AG04449 (cell line): ENCODE measurements around the gene MICAL3.

Source experiments
- CTCF ChIA-PET: fragments of 350-600 bp; formaldehyde crosslinking; extraction: SDS; loops from one replicate; lab custom pipeline; 2021; ENCODE audit warnings: antibody characterized with exemption; lab: Yijun Ruan, JAX
- POLR2A ChIA-PET: fragments of 400-600, 350-600 bp; formaldehyde crosslinking; extraction: SDS; loops from one replicate; lab custom pipeline; 2020; ENCODE audit warnings: antibody characterized with exemption, inconsistent platforms; lab: Yijun Ruan, JAX
- DNase-seq: peaks from one replicate; pipeline ENCODE4 v3.0.0-alpha.2; 2010; ENCODE audit warnings: low read depth, low spot score
- H3K4me3 ChIP-seq: 2 replicates; pipeline ENCODE4 v1.5.1; 2011; ENCODE audit warnings: low read depth, mild to moderate bottlenecking, control low read depth, low read length
- CTCF ChIP-seq: IDR thresholded peaks from one replicate; pipeline ENCODE4 v1.5.1; 2011; ENCODE audit warnings: mild to moderate bottlenecking, moderate library complexity, low read length, control low read depth, inconsistent platforms; ENCODE audit not compliant: insufficient read depth; ENCODE audit errors: missing control alignments

Gene MICAL3

DNA sequence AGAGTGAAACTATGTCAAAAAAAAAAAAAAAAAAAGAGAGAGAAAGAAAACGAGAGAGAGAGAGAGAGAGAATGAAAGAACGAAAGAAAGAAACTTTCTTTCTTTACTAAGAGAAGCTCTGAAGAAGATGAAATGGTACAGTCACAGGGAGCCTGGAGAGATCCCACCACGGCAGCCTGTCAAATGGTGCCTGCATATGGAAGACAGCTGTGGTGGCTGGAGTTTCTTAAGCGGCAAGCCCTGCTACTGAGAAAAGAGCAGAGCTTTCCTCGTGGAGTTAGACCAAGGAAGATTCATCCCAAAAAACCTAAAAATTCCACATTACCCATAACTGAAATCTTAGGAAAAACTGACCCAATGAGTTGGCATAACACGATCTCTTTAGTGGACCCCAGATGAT lies 66.7 kb downstream of the MICAL3 start:
- H3K4me3 ChIP-seq = no peak overlapping the region
- no peak for TF ChIP-seq CTCF
- CTCF ChIA-PET = interaction anchor here (0.9 to 1.8 kb wide), 5 partner anchors 9 to 119 kb away, joined by 3 to 7 read pairs (median 4); no protein-coding TSS in a partner anchor
- POLR2A ChIA-PET = interaction anchor here (0.6 to 0.7 kb wide), 2 partner anchors 11 to 15 kb away, joined by 3 read pairs; no protein-coding TSS in a partner anchor
- no peak for DNase-seq

DNA sequence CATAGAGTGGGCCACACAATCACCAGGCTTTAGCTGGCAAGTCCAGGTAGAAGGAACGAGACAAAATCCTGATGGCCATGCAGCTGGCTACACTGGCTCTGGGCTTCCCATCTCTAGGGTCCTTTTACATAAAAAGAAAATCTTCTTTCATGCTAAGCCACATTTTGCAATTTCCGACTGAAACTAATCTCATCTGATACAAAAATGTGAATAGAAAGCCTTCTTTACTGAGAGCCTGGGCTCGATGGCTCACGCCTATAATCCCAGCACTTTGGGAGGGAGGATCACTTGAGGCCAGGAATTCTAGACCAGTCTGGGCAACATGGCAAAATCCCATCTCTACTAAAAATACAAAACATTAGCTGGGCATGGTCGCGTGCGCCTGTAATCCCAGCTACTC lies 67.2 kb downstream of the MICAL3 start:
- TF ChIP-seq CTCF = no peak
- POLR2A ChIA-PET = interaction anchor here (0.6 kb wide), 1 partner anchor 12 kb away, joined by 3 read pairs; no protein-coding TSS in a partner anchor
- CTCF ChIA-PET = interaction anchor here (0.9 to 1.8 kb wide), 3 partner anchors 14 to 119 kb away, joined by 3 to 7 read pairs (median 4); no protein-coding TSS in a partner anchor
- H3K4me3 ChIP-seq = no peak overlapping the region
- DNase-seq = no peak

DNA sequence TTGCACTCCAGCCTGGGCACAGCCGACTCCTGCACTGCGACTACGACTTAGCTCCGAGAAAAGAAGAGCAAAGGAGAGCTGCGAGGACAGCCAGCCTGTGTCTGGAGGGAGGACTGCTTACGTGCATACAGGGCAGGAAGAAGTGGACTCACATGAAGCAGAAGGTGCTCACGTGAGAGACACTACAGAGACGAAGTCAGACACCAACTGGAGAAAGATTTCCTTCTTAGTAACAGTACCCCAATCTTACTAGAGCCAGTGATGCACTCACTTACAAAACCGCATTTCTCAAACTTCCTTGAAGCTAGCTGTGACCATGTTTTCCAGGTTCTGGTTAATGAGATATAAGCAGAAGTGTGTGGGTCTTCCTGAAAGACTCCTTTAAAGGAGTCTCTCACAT lies 67.7 kb downstream of the MICAL3 start:
- DNase-seq = no peak
- CTCF ChIA-PET = interaction anchor here (0.9 to 1.8 kb wide), 2 partner anchors 13 to 44 kb away, joined by 3 to 7 read pairs; no protein-coding TSS in a partner anchor
- no peak overlapping the region for H3K4me3 ChIP-seq
- POLR2A ChIA-PET = no interaction called here
- no peak for TF ChIP-seq CTCF

GRCh38 chr22:17955590-17956379 lies 68.6 kb downstream of the MICAL3 start:
- POLR2A ChIA-PET = no interaction called here
- no peak overlapping the region for H3K4me3 ChIP-seq
- TF ChIP-seq CTCF = no peak
- DNase-seq = no peak
- CTCF ChIA-PET = interaction anchor here (0.6 to 1.2 kb wide), 2 partner anchors 87 to 120 kb away, joined by 4 read pairs; no protein-coding TSS in a partner anchor

GRCh38 chr22:17954860-17955587 lies 69.3 kb downstream of the MICAL3 start:
- no peak for TF ChIP-seq CTCF
- POLR2A ChIA-PET = no interaction called here
- DNase-seq = no peak
- CTCF ChIA-PET = interaction anchor here (1.2 kb wide), 1 partner anchor 121 kb away, joined by 4 read pairs; no protein-coding TSS in a partner anchor
- no peak overlapping the region for H3K4me3 ChIP-seq
